Thyroid gland (tissue), 4 donors: ENCODE measurements around the gene PTPRG.

Experiments
- CTCF ChIP-seq, 6 experiments: fragments of 200-600 bp in 3 of 6; fragments of 450-650 bp in 3 of 6; sonication (generic) in 3 of 6; IDR thresholded peaks; one replicate each; pipeline ENCODE4 v1.5.1; 2016 to 2019; ENCODE audit warnings: antibody characterized with exemption in 6 of 6, mild to moderate bottlenecking in 2 of 6, inconsistent platforms in 1 of 6, moderate library complexity in 1 of 6
- POLR2A ChIP-seq, 2 donors: fragments of 450-650 bp; IDR thresholded peaks; one replicate each; pipeline ENCODE4 v1.6.1; 2017; ENCODE audit warnings: antibody characterized with exemption in 2 of 2, mild to moderate bottlenecking in 2 of 2, moderate library complexity in 1 of 2

DNA sequence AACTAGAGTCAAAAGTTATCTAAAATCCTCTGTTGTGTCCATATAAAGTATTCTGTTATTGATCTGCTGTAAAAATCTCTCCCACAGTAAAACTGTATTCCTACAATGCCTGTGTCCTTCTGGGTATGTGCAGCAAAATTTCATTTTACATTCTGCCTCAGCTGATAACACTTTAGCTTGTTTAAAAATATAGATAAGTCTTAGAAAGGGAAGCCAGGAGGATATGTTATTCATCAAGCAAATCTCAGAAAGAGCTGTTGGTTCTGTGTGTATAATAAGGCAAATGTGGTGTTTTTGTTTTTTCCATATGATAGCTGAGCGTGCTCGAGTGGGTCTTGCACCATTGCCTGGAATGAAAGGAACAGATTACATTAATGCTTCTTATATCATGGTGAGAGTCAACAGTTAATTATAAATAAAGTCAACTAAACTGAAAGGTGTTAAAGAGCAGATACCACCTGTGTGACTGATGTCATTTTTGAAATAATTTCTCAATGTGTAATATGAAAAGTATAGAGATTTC, 715.3 kb downstream of the PTPRG start:
- TF ChIP-seq CTCF (IDR thresholded peaks at IDR 0.05) (no peak), POLR2A (IDR thresholded peaks at IDR 0.05) (no peak)
